HL-60 (cell line): ENCODE data around the gene PSMC4.

ENCODE experiments used
- DNase-seq, 2 experiments: peaks; one replicate each; pipeline ENCODE4 v3.0.0-alpha.2; 2010 to 2020; ENCODE audit warnings: low read depth in 1 of 2, low spot score in 1 of 2
- H3K27ac ChIP-seq: fragments of 250-450 bp; sonication (Bioruptor Pico); replicated peaks from 2 replicates; pipeline ENCODE4 v1.5.1; 2020; ENCODE audit warnings: mild to moderate bottlenecking, moderate library complexity
- H3K27me3 ChIP-seq: fragments of 250-450 bp; sonication (Bioruptor Pico); 2 replicates; pipeline ENCODE4 v1.5.1; 2021; ENCODE audit warnings: mild to moderate bottlenecking, moderate library complexity; ENCODE audit not compliant: insufficient read depth, poor library complexity, severe bottlenecking
- H3K4me3 ChIP-seq: replicated peaks from 2 replicates; pipeline ENCODE4 v1.5.1; 2011; ENCODE audit warnings: mild to moderate bottlenecking, control low read depth, low read length; ENCODE audit not compliant: insufficient read depth
- CTCF ChIP-seq: IDR thresholded peaks from one replicate; pipeline ENCODE4 v1.5.1; 2011; ENCODE audit warnings: low read length, control low read depth, inconsistent platforms; ENCODE audit not compliant: insufficient read depth
- GABPA ChIP-seq: IDR thresholded peaks from 2 replicates; pipeline ENCODE4 v1.6.1; 2012; ENCODE audit warnings: low read depth
- POLR2AphosphoS5 ChIP-seq: IDR thresholded peaks from 2 replicates; pipeline ENCODE4 v1.6.1; 2012; ENCODE audit warnings: low read depth
- REST ChIP-seq: IDR thresholded peaks from 2 replicates; pipeline ENCODE4 v1.6.1; 2012; ENCODE audit warnings: low read depth; ENCODE audit not compliant: insufficient replicate concordance
- SPI1 ChIP-seq: IDR thresholded peaks from 2 replicates; pipeline ENCODE4 v1.6.1; 2012; ENCODE audit warnings: low read depth, mild to moderate bottlenecking, borderline replicate concordance

PSMC4 gene

GRCh38 chr19:39936020-39936419 is 34.9 kb upstream of the PSMC4 start:
- Histone ChIP-seq H3K27me3 (peaks cover 22% of the 10 kb centered on the region), H3K4me3 (no peak overlapping the region), H3K27ac (no peak overlapping the region)
- DNase-seq: no peak
- TF ChIP-seq SPI1 (no peak), CTCF (no peak), GABPA (no peak), POLR2AphosphoS5 (no peak), REST (no peak)

- Histone ChIP-seq H3K27ac (no peak overlapping the region), H3K4me3 (no peak overlapping the region), H3K27me3 (peaks cover 22% of the 10 kb centered on the region)
- no peak for TF ChIP-seq SPI1
- no peak for TF ChIP-seq REST
- no peak for TF ChIP-seq GABPA
- no peak for TF ChIP-seq CTCF
- no peak for TF ChIP-seq POLR2AphosphoS5
- DNase-seq: no peak
Observed at GRCh38 chr19:39936622-39937021, 34.3 kb upstream of the PSMC4 start.

- H3K4me3 ChIP-seq: no peak overlapping the region
- H3K27me3 ChIP-seq: peaks cover 22% of the 10 kb centered on the region
- H3K27ac ChIP-seq: no peak overlapping the region
- TF ChIP-seq SPI1 (no peak), REST (no peak), GABPA (no peak), CTCF (no peak), POLR2AphosphoS5 (no peak)
- DNase-seq: no peak
Observed at GRCh38 chr19:39937094-39937720, 33.8 kb upstream of the PSMC4 start.
